Nephron progenitor cell (in vitro differentiated cells): ENCODE results near the gene CEP95.
A peak's percentile ranks its signal among the peaks of the same experiment; 100 is the strongest.

Source experiments
- DNase-seq: peaks from one replicate; pipeline ENCODE4 v3.0.0; 2021
- H3K27ac Mint-ChIP-seq: 2 replicates; pipeline ENCODE4 v1.8.0; 2021; ENCODE audit warnings: mild to moderate bottlenecking, moderate library complexity, mixed read lengths
- H3K27me3 Mint-ChIP-seq: 2 replicates; pipeline ENCODE4 v1.8.0; 2021; ENCODE audit warnings: mild to moderate bottlenecking, low read depth, mixed read lengths; ENCODE audit not compliant: poor library complexity
- H3K36me3 Mint-ChIP-seq: 2 replicates; pipeline ENCODE4 v1.8.0; 2021; ENCODE audit warnings: low read depth, mixed read lengths
- H3K4me1 Mint-ChIP-seq: 2 replicates; pipeline ENCODE4 v1.8.0; 2021; ENCODE audit warnings: mixed read lengths
- H3K4me3 Mint-ChIP-seq: 2 replicates; pipeline ENCODE4 v1.8.0; 2021; ENCODE audit warnings: mild to moderate bottlenecking, moderate library complexity, mixed read lengths
- H3K9me3 Mint-ChIP-seq: 2 replicates; pipeline ENCODE4 v1.8.0; 2021; ENCODE audit warnings: mild to moderate bottlenecking, moderate library complexity, mixed read lengths
- TF ChIP-seq, protein P1 (sequence below): fragments of 200-600 bp; sonication (generic); IDR thresholded peaks from 2 replicates; pipeline ENCODE4 v1.5.0; 2021; ENCODE audit warnings: antibody characterized with exemption

Gene CEP95

DNA sequence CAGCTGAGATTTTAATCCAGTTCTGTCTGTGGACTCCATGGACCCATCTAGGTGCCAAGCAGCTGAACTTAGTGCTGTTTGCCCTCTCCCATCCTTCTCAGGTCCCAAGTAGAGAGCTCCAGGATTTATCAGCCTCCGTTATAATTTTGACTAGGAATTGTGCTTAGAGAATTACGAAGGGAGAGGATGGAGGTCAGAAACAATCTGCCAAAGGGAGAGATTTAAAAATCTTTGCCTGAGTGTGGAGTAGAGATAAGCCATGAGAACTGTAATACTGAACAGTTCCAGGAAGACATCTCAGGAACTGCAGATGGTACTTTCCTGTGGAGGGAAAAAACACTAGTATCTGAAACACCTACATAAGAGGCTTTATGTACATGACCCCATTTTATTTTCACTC is 27.0 kb downstream of the CEP95 start:
- Mint-ChIP-seq H3K4me3 (no peak overlapping the region), H3K4me1 (no peaks in the 10 kb centered on the region), H3K27ac (peak overlapping the region; percentile 88), H3K27me3 (no peaks in the 10 kb centered on the region), H3K9me3 (no peaks in the 10 kb centered on the region), H3K36me3 (peaks cover 84% of the 10 kb centered on the region)
- TF ChIP-seq, protein P1, sequence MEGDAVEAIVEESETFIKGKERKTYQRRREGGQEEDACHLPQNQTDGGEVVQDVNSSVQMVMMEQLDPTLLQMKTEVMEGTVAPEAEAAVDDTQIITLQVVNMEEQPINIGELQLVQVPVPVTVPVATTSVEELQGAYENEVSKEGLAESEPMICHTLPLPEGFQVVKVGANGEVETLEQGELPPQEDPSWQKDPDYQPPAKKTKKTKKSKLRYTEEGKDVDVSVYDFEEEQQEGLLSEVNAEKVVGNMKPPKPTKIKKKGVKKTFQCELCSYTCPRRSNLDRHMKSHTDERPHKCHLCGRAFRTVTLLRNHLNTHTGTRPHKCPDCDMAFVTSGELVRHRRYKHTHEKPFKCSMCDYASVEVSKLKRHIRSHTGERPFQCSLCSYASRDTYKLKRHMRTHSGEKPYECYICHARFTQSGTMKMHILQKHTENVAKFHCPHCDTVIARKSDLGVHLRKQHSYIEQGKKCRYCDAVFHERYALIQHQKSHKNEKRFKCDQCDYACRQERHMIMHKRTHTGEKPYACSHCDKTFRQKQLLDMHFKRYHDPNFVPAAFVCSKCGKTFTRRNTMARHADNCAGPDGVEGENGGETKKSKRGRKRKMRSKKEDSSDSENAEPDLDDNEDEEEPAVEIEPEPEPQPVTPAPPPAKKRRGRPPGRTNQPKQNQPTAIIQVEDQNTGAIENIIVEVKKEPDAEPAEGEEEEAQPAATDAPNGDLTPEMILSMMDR, result no peak
- no peak for DNase-seq

DNA sequence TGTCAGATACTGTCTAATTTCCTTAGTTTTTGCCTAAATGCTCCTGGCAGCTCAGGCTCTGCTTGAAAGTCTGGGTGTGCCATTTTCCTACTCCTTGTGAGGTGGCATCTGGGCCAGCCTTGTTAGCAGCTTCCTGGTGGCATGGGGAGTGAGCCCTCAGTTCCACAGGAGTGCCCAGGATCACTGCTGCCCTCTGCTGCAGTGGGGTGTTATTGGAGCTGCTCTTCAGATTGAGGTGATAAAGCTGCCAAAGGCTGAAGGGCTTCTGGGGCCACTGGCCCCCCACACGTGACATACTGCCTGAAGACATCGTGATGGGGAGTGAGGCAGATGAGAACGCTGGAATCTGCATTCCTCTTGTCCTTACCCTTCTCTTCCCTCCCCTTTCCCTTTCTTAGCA is 27.4 kb downstream of the CEP95 start:
- Mint-ChIP-seq H3K9me3 (no peaks in the 10 kb centered on the region), H3K4me1 (no peaks in the 10 kb centered on the region), H3K27ac (peak overlapping the region; percentile 88), H3K36me3 (peaks cover 84% of the 10 kb centered on the region), H3K4me3 (no peak overlapping the region), H3K27me3 (no peaks in the 10 kb centered on the region)
- TF ChIP-seq, protein P1, result no peak
- DNase-seq, result no peak

DNA sequence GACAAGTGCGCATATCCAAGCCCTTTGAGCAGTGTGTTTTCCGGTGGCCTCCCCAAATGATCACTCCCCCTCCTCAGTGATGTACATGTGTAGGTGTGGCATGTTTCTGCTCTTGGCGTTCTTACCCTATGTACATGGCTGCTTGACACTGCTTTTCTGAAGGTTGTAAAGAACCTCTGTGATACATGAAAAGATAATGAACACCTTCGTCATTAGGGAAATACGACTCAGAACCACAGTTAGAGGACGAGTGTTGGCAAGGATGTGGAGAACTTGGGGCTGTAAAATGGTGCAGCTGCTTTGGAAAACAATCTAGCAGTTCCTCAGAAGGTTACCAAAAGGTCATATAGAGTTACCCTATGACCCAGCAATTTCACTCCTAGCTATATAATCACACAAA is 28.6 kb downstream of the CEP95 start:
- H3K27me3 Mint-ChIP-seq, result no peaks in the 10 kb centered on the region
- peak overlapping the region; percentile 93 for H3K27ac Mint-ChIP-seq
- H3K36me3 Mint-ChIP-seq, result peaks cover 80% of the 10 kb centered on the region
- TF ChIP-seq, protein P1, result no peak
- DNase-seq, result no peak
- H3K4me3 Mint-ChIP-seq, result no peak overlapping the region
- H3K9me3 Mint-ChIP-seq, result no peaks in the 10 kb centered on the region
- no peaks in the 10 kb centered on the region for H3K4me1 Mint-ChIP-seq

DNA sequence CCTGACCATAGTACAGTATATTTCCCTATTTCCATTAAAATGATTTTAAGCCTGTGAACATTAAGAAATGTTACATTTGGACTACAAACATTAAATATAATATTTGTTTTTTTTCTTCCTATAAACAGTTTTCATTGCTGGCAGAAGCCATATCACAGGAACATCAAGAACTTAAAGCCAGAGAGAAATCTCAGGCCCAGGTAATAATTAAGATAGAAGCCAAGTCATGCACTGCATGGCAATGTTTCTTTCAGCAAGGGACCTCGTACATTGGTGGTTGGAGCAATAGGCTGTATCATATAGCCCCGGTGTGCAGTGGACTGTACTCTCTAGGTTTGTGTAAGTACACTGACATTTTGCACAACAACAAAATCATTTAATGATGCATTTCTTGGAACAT is 30.1 kb downstream of the CEP95 start:
- H3K4me3 Mint-ChIP-seq, result no peak overlapping the region
- peak overlapping the region; percentile 71 for H3K27ac Mint-ChIP-seq
- no peak for DNase-seq
- TF ChIP-seq, protein P1, result no peak
- H3K4me1 Mint-ChIP-seq, result no peaks in the 10 kb centered on the region
- H3K9me3 Mint-ChIP-seq, result no peaks in the 10 kb centered on the region
- peaks cover 71% of the 10 kb centered on the region for H3K36me3 Mint-ChIP-seq
- H3K27me3 Mint-ChIP-seq, result no peaks in the 10 kb centered on the region

DNA sequence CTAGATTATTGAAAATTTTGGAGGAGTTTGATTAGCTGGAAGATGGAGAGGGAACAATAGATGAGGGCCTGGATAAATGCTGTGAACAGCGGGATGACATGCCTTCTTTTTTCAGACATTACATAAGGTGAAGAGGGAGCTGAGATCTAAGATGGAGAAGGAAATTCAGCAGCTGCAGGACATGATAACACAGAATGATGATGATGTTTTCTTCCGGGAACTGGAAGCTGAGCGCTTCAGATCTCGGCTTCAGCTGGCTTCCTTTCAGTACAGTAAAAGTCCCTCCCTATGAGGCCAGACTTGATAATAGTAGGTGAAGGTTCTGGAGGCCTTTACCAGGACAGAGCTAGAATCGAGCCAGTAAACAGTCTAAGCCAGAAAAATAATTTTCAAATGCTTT is 30.7 kb downstream of the CEP95 start:
- Mint-ChIP-seq H3K27me3 (no peaks in the 10 kb centered on the region), H3K27ac (peak overlapping the region; percentile 6), H3K4me3 (no peak overlapping the region), H3K36me3 (peaks cover 71% of the 10 kb centered on the region), H3K9me3 (no peaks in the 10 kb centered on the region), H3K4me1 (no peaks in the 10 kb centered on the region)
- TF ChIP-seq, protein P1, result no peak
- DNase-seq, result no peak

DNA sequence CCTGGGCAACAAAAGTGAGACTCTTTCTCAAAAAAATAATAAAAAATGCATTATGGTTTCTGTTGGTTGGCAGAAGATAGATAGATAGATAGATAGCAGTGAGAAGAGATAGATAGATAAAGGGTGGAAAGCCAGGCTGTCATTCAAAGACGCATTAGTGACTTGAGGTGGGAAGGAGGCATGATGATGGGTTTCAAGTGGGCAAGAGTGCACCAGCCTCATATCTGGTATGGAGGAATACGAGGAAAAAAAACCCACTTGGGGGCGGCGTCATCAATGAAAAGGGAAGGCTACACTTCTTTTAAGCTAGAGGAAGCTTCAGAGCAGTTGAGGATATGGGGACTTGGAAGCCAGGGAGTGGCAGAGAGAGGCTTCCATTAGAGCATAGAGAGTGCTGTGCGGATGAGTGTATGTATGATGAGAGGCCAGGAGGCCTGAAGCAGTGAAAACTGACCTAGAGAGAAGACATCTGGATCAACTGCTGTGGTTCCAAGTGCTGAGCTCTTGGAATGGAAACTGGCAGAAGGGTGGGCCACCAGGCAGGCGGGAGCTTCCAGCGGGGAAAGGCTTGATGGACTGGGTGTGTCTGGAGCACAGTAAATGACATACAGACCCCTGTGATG is 31.8 kb downstream of the CEP95 start:
- Mint-ChIP-seq H3K27me3 (no peaks in the 10 kb centered on the region), H3K4me3 (no peak overlapping the region), H3K27ac (peak overlapping the region; percentile 90), H3K36me3 (peaks cover 68% of the 10 kb centered on the region), H3K9me3 (no peaks in the 10 kb centered on the region), H3K4me1 (no peaks in the 10 kb centered on the region)
- TF ChIP-seq, protein P1, result no peak
- DNase-seq, result no peak
